Smooth muscle cell (in vitro differentiated cells): Measurements from ENCODE around the gene MYL6B. TPM values are rescaled to one million over a fixed set of nuclear protein-coding genes. Genes with fewer than 3 reads are reported as not detected.

Experiments
- DNase-seq: peaks from one replicate; lab custom pipeline; 2025; ENCODE audit not compliant: unreplicated experiment; lab: John Stamatoyannopoulos, UW
- H2AFZ ChIP-seq: fragments of 200-600 bp; sonication (generic); 2 replicates; pipeline ENCODE4 v1.6.0; 2016; ENCODE audit warnings: antibody characterized with exemption, low read depth, mild to moderate bottlenecking
- H3F3A ChIP-seq: fragments of 200-600 bp; sonication (generic); 2 replicates; pipeline ENCODE4 v1.6.0; 2017; ENCODE audit warnings: antibody characterized with exemption, low read depth
- H3K27ac ChIP-seq: fragments of 200-600 bp; sonication (generic); 2 replicates; pipeline ENCODE4 v1.5.1; 2016; ENCODE audit warnings: low read depth, mild to moderate bottlenecking
- H3K27me3 ChIP-seq: fragments of 200-600 bp; sonication (generic); 2 replicates; pipeline ENCODE4 v1.6.1; 2016; ENCODE audit warnings: low read depth, mild to moderate bottlenecking
- H3K36me3 ChIP-seq: fragments of 200-600 bp; sonication (generic); 2 replicates; pipeline ENCODE4 v1.5.1; 2016; ENCODE audit warnings: low read depth
- H3K4me1 ChIP-seq: fragments of 200-600 bp; sonication (generic); 2 replicates; pipeline ENCODE4 v1.5.1; 2016; ENCODE audit warnings: low read depth
- H3K4me2 ChIP-seq: fragments of 200-600 bp; sonication (generic); 2 replicates; pipeline ENCODE4 v1.6.0; 2016; ENCODE audit warnings: mild to moderate bottlenecking
- H3K4me3 ChIP-seq: fragments of 200-600 bp; sonication (generic); 2 replicates; pipeline ENCODE4 v1.5.1; 2016; ENCODE audit warnings: mild to moderate bottlenecking
- H3K79me2 ChIP-seq: fragments of 200-600 bp; sonication (generic); 2 replicates; pipeline ENCODE4 v1.6.0; 2016; ENCODE audit warnings: low read depth, mild to moderate bottlenecking
- H3K9ac ChIP-seq: fragments of 200-600 bp; sonication (generic); 2 replicates; pipeline ENCODE4 v1.6.0; 2016; ENCODE audit warnings: low read depth
- H3K9me3 ChIP-seq: fragments of 200-600 bp; sonication (generic); replicated peaks from 2 replicates; pipeline ENCODE4 v1.5.1; 2016; ENCODE audit warnings: low read depth
- H4K20me1 ChIP-seq: fragments of 200-600 bp; sonication (generic); 2 replicates; pipeline ENCODE4 v1.6.0; 2016; ENCODE audit warnings: low read depth
- WGBS: methylation state at CpG from one replicate; pipeline ENCODE4 v1.1.7; 2016; ENCODE audit warnings: low lambda C conversion rate; 5-methylcytosine and 5-hydroxymethylcytosine counted together
- polyA plus RNA-seq: library from polyadenylated mRNA; unstranded; fragments of >200 nt; fragmentation: Nextera tagmentation; extraction: Ambion mirVana; gene quantifications from 2 replicates; pipeline ENCODE4 v1.2.1, GENCODE V29; 2016
- total RNA-seq: library from RNA; depleted of rRNA; stranded (reverse); fragments of >200 nt; gene quantifications from 2 replicates; pipeline ENCODE4 v1.2.3, GENCODE V29; 2014
- TF ChIP-seq, protein P1 (sequence below): fragments of 200-600 bp; sonication (generic); IDR thresholded peaks from 2 replicates; pipeline ENCODE4 v1.5.1; 2017; ENCODE audit warnings: borderline replicate concordance, mild to moderate bottlenecking, antibody characterized with exemption; ENCODE audit not compliant: insufficient read depth, poor library complexity, severe bottlenecking

The MYL6B gene
- total RNA-seq (44.5 and 59.0 TPM in 2 replicates), polyA plus RNA-seq (107 and 121 TPM in 2 replicates)

GRCh38 chr12:56152132-56152755 lies at the start of gene MYL6B:
MYL6B (plus strand) TSS chr12:56152587; CDS start chr12:56153919, 1,332 bp downstream.
- H3K27me3 ChIP-seq = no peaks in the 10 kb centered on the region
- TF ChIP-seq, protein P1, sequence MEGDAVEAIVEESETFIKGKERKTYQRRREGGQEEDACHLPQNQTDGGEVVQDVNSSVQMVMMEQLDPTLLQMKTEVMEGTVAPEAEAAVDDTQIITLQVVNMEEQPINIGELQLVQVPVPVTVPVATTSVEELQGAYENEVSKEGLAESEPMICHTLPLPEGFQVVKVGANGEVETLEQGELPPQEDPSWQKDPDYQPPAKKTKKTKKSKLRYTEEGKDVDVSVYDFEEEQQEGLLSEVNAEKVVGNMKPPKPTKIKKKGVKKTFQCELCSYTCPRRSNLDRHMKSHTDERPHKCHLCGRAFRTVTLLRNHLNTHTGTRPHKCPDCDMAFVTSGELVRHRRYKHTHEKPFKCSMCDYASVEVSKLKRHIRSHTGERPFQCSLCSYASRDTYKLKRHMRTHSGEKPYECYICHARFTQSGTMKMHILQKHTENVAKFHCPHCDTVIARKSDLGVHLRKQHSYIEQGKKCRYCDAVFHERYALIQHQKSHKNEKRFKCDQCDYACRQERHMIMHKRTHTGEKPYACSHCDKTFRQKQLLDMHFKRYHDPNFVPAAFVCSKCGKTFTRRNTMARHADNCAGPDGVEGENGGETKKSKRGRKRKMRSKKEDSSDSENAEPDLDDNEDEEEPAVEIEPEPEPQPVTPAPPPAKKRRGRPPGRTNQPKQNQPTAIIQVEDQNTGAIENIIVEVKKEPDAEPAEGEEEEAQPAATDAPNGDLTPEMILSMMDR = no peak
- peaks cover 10% of the 10 kb centered on the region for H3K79me2 ChIP-seq
- H3K9ac ChIP-seq = peak within 1 kb of the TSS; percentile 67
- H3K36me3 ChIP-seq = no peaks in the 10 kb centered on the region
- peak within 1 kb of the TSS; percentile 66 for H3K4me3 ChIP-seq
- H4K20me1 ChIP-seq = no peaks in the 10 kb centered on the region
- H3K27ac ChIP-seq = peak within 1 kb of the TSS; percentile 65
- peak within 1 kb of the TSS; percentile 75 for H2AFZ ChIP-seq
- peaks cover 18% of the 10 kb centered on the region for H3K4me1 ChIP-seq
- H3K9me3 ChIP-seq = no peaks in the 10 kb centered on the region
- peaks cover 6% of the 10 kb centered on the region for H3F3A ChIP-seq
- peak within 1 kb of the TSS; percentile 93 for H3K4me2 ChIP-seq
- peak; percentile 72 for DNase-seq
- under 1% methylated on average over 37 of the region's 37 CpGs for WGBS

GRCh38 chr12:56102683-56103065 lies 49.7 kb upstream of the MYL6B start:
- Histone ChIP-seq H3K36me3 (no peaks in the 10 kb centered on the region), H3K27ac (no peak overlapping the region), H4K20me1 (peaks cover 13% of the 10 kb centered on the region), H3F3A (no peaks in the 10 kb centered on the region), H3K9ac (no peak overlapping the region), H3K27me3 (no peaks in the 10 kb centered on the region), H3K9me3 (no peaks in the 10 kb centered on the region), H3K4me2 (no peak overlapping the region), H2AFZ (no peak overlapping the region), H3K4me1 (peaks cover 18% of the 10 kb centered on the region), H3K4me3 (no peak overlapping the region), H3K79me2 (peaks cover 26% of the 10 kb centered on the region)
- TF ChIP-seq, protein P1 = no peak
- whole genome bisulfite sequencing = 84% methylated on average over 1 of the region's 1 CpG
- DNase-seq = no peak

- peak overlapping the region; percentile 55 for H3K9ac ChIP-seq
- peak overlapping the region; percentile 90 for H3K4me3 ChIP-seq
Measured at GRCh38 chr12:56103066-56103711, 49.2 kb upstream of the MYL6B start.

More at GRCh38 chr12:56103066-56103711, 49.2 kb upstream of the MYL6B start:
- TF ChIP-seq, protein P1 = no peak
- H4K20me1 ChIP-seq = peaks cover 13% of the 10 kb centered on the region
- no peaks in the 10 kb centered on the region for H3F3A ChIP-seq
- peaks cover 3% of the 10 kb centered on the region for H3K36me3 ChIP-seq
- peaks cover 18% of the 10 kb centered on the region for H3K4me1 ChIP-seq
- peaks cover 26% of the 10 kb centered on the region for H3K79me2 ChIP-seq
- 85% methylated on average over 6 of the region's 6 CpGs for WGBS
- peak overlapping the region; percentile 90 for H2AFZ ChIP-seq
- H3K27me3 ChIP-seq = no peaks in the 10 kb centered on the region
- H3K27ac ChIP-seq = peak overlapping the region; percentile 77
- DNase-seq = no peak
- peak overlapping the region; percentile 96 for H3K4me2 ChIP-seq
- H3K9me3 ChIP-seq = no peaks in the 10 kb centered on the region
